Caco-2 (cell line): ENCODE data around the gene CLDN14. TPM values are rescaled to one million over a fixed set of nuclear protein-coding genes. Genes with fewer than 3 reads are reported as not detected.

ENCODE experiments used
- BruUV-seq: library from RNA; stranded (reverse); fragments of 400-500 nt; replicated peaks from 2 replicates; lab custom pipeline; 2021; lab: Mats Ljungman, UMichigan
- CTCF ChIA-PET: fragments of 300-600 bp; sonication (Branson Sonifier 250); formaldehyde crosslinking; loops from one replicate; lab custom pipeline; 2022; ENCODE audit warnings: antibody characterized with exemption; lab: Charles Lee
- POLR2A ChIA-PET: fragments of 300-600 bp; sonication (Branson Sonifier 250); formaldehyde crosslinking; loops from one replicate; lab custom pipeline; 2022; ENCODE audit warnings: antibody characterized with exemption; lab: Charles Lee
- DNase-seq, 2 experiments: peaks; one replicate each; pipeline versions ENCODE4 v3.0.0 to v3.0.0-alpha.2; 2020 to 2022
- H3K27me3 ChIP-seq: replicated peaks from 2 replicates; pipeline ENCODE4 v1.6.0; 2011; ENCODE audit warnings: low read length; ENCODE audit not compliant: control insufficient read depth, insufficient read depth
- H3K36me3 ChIP-seq: 2 replicates; pipeline ENCODE4 v1.5.1; 2011; ENCODE audit warnings: low read length; ENCODE audit not compliant: control insufficient read depth, insufficient read depth
- H3K4me1 ChIP-seq: fragments of 250-450 bp; sonication (Bioruptor Pico); 2 replicates; pipeline ENCODE4 v1.5.1; 2020; ENCODE audit warnings: mild to moderate bottlenecking
- H3K4me3 ChIP-seq: 2 replicates; pipeline ENCODE4 v1.5.1; 2011; ENCODE audit warnings: low read depth, mild to moderate bottlenecking, control low read depth, low read length
- H3K9me3 ChIP-seq: fragments of 250-450 bp; sonication (Bioruptor Pico); 2 replicates; pipeline ENCODE4 v1.5.1; 2020; ENCODE audit warnings: mild to moderate bottlenecking, moderate library complexity
- H3K27ac Mint-ChIP-seq: one replicate; pipeline ENCODE4 v1.8.0; 2022; ENCODE audit warnings: mixed read lengths; ENCODE audit not compliant: unreplicated experiment
- H3K27me3 Mint-ChIP-seq: one replicate; pipeline ENCODE4 v1.8.0; 2022; ENCODE audit warnings: mixed read lengths; ENCODE audit not compliant: insufficient read depth, unreplicated experiment
- H3K36me3 Mint-ChIP-seq: one replicate; pipeline ENCODE4 v1.8.0; 2022; ENCODE audit warnings: mild to moderate bottlenecking, mixed read lengths; ENCODE audit not compliant: insufficient read depth, unreplicated experiment
- H3K4me1 Mint-ChIP-seq: one replicate; pipeline ENCODE4 v1.8.0; 2022; ENCODE audit warnings: low read depth, mixed read lengths; ENCODE audit not compliant: unreplicated experiment
- H3K4me3 Mint-ChIP-seq: one replicate; pipeline ENCODE4 v1.8.0; 2022; ENCODE audit warnings: mild to moderate bottlenecking, moderate library complexity, mixed read lengths; ENCODE audit not compliant: unreplicated experiment
- H3K9me3 Mint-ChIP-seq: one replicate; pipeline ENCODE4 v1.8.0; 2022; ENCODE audit warnings: mixed read lengths; ENCODE audit not compliant: unreplicated experiment
- intact Hi-C: fragments of 100-400 bp; cut with micrococcal nuclease; formaldehyde crosslinking; loops from one replicate; pipeline ENCODE4 v1.10.0; 2022; ENCODE audit not compliant: unreplicated experiment
- total RNA-seq: library from RNA; stranded (reverse); gene quantifications from 2 replicates; pipeline ENCODE4 v1.2.3, GENCODE V29; 2022
- TF ChIP-seq, protein P1 (sequence below), 2 experiments: fragments of 200-600 bp in 1 of 2; IDR thresholded peaks; 1 replicate in 1 of 2; 2 replicates in 1 of 2; pipeline versions ENCODE4 v1.5.1 to v1.8.0; 2011 to 2022; ENCODE audit warnings: antibody characterized with exemption in 1 of 2, control low read depth in 1 of 2, inconsistent platforms in 1 of 2, low read depth in 1 of 2, low read length in 1 of 2, mild to moderate bottlenecking in 1 of 2, moderate library complexity in 1 of 2; ENCODE audit not compliant: insufficient read depth in 1 of 2, severe bottlenecking in 1 of 2, unreplicated experiment in 1 of 2

The CLDN14 gene
- total RNA-seq, 1 experiment from 2014 or later: not detected

DNA sequence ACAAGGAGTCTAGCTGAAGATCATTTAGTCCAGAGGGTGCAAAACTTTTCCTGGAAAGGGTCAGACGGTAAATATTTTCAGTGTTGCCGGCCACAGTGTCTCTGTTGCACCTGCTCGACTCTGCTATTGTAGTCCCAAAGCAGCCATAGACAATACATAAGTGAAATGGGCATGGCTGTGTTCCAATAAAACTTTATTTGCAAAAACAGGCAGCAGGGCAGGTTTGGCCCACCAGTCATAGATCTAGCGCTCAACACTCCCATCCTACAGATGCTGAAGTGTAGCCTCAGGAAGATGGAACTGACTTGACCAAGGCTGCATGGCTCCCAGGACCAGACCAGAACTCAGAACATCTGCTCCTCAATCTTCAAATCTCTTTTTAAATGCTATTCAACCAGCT lies 46.2 kb upstream of the CLDN14 start:
- H3K27me3 ChIP-seq: no peaks in the 10 kb centered on the region; the same call in 1 of the 2 replicates
- CTCF ChIA-PET: no interaction called here
- no peaks in the 10 kb centered on the region for H3K9me3 ChIP-seq
- H3K27me3 Mint-ChIP-seq: peaks cover 21% of the 10 kb centered on the region
- H3K9me3 Mint-ChIP-seq: no peaks in the 10 kb centered on the region
- POLR2A ChIA-PET: interaction anchor here (0.6 kb wide), 1 partner anchor 440 kb away, joined by 7 read pairs; no protein-coding TSS in a partner anchor
- TF ChIP-seq, protein P1, sequence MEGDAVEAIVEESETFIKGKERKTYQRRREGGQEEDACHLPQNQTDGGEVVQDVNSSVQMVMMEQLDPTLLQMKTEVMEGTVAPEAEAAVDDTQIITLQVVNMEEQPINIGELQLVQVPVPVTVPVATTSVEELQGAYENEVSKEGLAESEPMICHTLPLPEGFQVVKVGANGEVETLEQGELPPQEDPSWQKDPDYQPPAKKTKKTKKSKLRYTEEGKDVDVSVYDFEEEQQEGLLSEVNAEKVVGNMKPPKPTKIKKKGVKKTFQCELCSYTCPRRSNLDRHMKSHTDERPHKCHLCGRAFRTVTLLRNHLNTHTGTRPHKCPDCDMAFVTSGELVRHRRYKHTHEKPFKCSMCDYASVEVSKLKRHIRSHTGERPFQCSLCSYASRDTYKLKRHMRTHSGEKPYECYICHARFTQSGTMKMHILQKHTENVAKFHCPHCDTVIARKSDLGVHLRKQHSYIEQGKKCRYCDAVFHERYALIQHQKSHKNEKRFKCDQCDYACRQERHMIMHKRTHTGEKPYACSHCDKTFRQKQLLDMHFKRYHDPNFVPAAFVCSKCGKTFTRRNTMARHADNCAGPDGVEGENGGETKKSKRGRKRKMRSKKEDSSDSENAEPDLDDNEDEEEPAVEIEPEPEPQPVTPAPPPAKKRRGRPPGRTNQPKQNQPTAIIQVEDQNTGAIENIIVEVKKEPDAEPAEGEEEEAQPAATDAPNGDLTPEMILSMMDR (IDR thresholded peaks at IDR 0.05; ENCODE audit: insufficient read depth in 1 of 2, low read depth in 1 of 2, low read length in 1 of 2, severe bottlenecking in 1 of 2, unreplicated experiment in 1 of 2): no peak
- no peak overlapping the region for H3K4me3 ChIP-seq
- no peaks in the 10 kb centered on the region for H3K36me3 Mint-ChIP-seq
- H3K36me3 ChIP-seq: no peaks in the 10 kb centered on the region
- no peaks in the 10 kb centered on the region for H3K4me1 ChIP-seq
- no peaks in the 10 kb centered on the region for H3K4me1 Mint-ChIP-seq
- no peak overlapping the region for H3K27ac Mint-ChIP-seq
- DNase-seq: no peak
- BruUV-seq: no TSS peak
- intact Hi-C loops: no loop called here
- no peak overlapping the region for H3K4me3 Mint-ChIP-seq

DNA sequence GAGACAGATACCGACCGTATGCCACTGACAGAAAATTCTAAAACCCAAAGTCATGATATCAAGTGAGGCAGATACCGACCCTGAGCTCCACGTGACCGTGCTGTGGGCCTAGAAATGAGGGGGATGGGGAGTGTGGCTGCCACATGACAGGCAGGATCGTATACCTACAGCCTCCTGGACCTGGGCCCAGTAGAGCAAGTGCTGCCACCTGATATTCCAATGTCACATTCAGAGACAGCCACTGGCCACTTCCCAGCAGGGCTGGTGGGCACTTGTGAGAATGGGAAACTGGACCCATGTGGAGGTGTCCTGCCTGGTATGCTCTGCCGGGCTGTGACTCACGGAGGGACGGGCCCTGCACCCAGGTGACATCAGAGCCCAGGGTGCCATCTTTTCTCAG lies 44.6 kb upstream of the CLDN14 start:
- intact Hi-C loops: no loop called here
- no peak overlapping the region for H3K4me3 Mint-ChIP-seq
- POLR2A ChIA-PET: no interaction called here
- H3K27ac Mint-ChIP-seq: no peak overlapping the region
- no peaks in the 10 kb centered on the region for H3K4me1 ChIP-seq
- DNase-seq: no peak
- no peaks in the 10 kb centered on the region for H3K36me3 Mint-ChIP-seq
- H3K9me3 Mint-ChIP-seq: peaks cover 9% of the 10 kb centered on the region
- no peak overlapping the region for H3K4me3 ChIP-seq
- no TSS peak for BruUV-seq
- no peaks in the 10 kb centered on the region for H3K9me3 ChIP-seq
- H3K27me3 ChIP-seq: no peaks in the 10 kb centered on the region; the same call in 1 of the 2 replicates
- H3K27me3 Mint-ChIP-seq: peaks cover 17% of the 10 kb centered on the region
- TF ChIP-seq, protein P1 (IDR thresholded peaks at IDR 0.05; ENCODE audit: insufficient read depth in 1 of 2, low read depth in 1 of 2, low read length in 1 of 2, severe bottlenecking in 1 of 2, unreplicated experiment in 1 of 2): no peak
- no peaks in the 10 kb centered on the region for H3K4me1 Mint-ChIP-seq
- CTCF ChIA-PET: no interaction called here
- H3K36me3 ChIP-seq: no peaks in the 10 kb centered on the region

DNA sequence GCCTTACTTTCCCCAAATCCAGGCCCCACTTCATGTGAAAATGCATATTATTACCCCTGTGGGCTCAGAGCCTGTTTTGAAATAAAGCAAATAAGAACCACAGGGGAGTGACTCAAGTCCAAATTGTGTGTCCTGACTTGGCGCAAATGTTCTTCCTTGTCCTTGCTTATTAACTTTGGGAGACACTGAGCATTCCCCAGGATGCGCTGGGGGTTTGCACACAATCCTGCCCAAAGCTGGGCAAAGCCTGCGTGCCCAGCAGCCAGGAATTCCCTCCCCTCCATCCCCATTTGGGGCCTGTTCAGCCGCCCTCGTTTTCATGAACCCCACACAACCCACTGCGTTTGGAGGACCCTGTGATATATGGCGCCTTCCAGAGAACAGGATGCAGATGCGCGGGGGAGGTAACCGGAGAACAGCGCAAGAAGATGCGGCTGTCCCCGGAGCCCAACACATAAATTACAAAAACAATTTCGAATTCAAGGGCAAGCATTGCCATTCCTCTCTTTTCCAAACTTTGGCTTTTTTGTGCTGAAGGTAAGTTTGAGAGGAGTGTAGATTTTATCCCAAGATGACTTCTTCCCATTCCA lies 42.4 kb upstream of the CLDN14 start:
- Histone ChIP-seq H3K27me3 (no peaks in the 10 kb centered on the region; the same call in 1 of the 2 replicates), H3K9me3 (no peaks in the 10 kb centered on the region), H3K4me1 (no peaks in the 10 kb centered on the region), H3K4me3 (no peak overlapping the region), H3K36me3 (no peaks in the 10 kb centered on the region)
- no peak overlapping the region for H3K27ac Mint-ChIP-seq
- no peak overlapping the region for H3K4me3 Mint-ChIP-seq
- no peaks in the 10 kb centered on the region for H3K4me1 Mint-ChIP-seq
- no TSS peak for BruUV-seq
- peaks cover 9% of the 10 kb centered on the region for H3K9me3 Mint-ChIP-seq
- H3K36me3 Mint-ChIP-seq: no peaks in the 10 kb centered on the region
- DNase-seq: no peak
- CTCF ChIA-PET: no interaction called here
- H3K27me3 Mint-ChIP-seq: peaks cover 10% of the 10 kb centered on the region
- POLR2A ChIA-PET: no interaction called here
- intact Hi-C loops: no loop called here
- TF ChIP-seq, protein P1 (IDR thresholded peaks at IDR 0.05; ENCODE audit: insufficient read depth in 1 of 2, low read depth in 1 of 2, low read length in 1 of 2, severe bottlenecking in 1 of 2, unreplicated experiment in 1 of 2): no peak
